ENCODE measurements around the gene MAP2K1. TPM values are rescaled to one million over a fixed set of nuclear protein-coding genes. Genes with fewer than 3 reads are reported as not detected.

The MAP2K1 gene
- total and polyA plus RNA-seq, 9 of the 15 experiments (the other 6 are each of a cell fraction or from before 2014, with no cell fraction given) = 7.5 to 58.3 (median 30.0) TPM

DNA sequence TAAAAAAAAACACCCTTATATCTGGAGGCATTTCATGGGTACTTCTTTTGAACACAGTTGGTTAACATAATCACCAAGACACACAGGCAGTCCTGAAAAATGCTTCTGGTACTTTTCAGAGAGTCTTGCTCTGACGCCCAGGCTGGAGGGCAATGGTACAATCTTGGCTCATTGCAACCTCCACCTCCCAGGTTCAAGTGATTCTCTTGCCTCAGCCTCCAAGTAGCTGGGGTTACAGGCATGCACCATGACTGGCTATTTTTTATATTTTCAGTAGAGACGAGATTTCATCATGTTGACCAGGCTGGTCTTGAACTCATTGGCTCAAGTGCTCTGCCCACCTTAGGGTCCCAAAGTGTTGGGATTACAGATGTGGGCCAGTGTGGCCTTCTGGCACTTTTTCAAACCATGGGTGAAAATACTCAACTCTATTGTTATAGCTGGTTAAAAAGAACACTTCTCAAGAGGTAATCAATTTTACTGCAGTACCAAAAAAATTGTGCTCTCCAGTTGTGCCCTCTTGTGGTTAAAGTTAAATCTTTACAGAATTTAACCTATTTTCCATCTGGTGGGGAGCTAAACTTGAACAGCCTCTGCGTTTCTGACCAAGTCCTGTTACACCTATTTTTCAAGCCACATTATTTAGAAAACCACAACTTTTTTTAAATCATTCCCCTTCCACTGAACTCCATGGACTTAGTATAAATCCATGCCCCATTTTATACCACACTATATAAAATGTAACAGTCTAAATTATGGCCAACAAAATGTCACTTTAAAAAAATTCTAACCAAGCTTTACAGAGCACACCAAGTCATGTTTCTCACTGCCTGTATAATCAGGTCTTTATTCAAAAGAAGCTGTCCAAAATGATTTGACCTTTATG, 112.0 kb downstream of the MAP2K1 start (continued):
- no peak for TF ChIP-seq NR4A1 (CRISPR knock-in tag; IDR thresholded peaks at IDR 0.05)
- TF ChIP-seq NR4A1 (tag; IDR thresholded peaks at IDR 0.05) = 0 out of 2 replicates have a peak, but pooled peaks have one; percentile 16
- TF ChIP-seq MAFG (tag; conservative IDR thresholded peaks at IDR 0.05) = peak; percentile 64
- TF ChIP-seq HMBOX1 (IDR thresholded peaks at IDR 0.05) = 0 out of 2 replicates have a peak, but pooled peaks have one; percentile 9
- TF ChIP-seq, protein P1, sequence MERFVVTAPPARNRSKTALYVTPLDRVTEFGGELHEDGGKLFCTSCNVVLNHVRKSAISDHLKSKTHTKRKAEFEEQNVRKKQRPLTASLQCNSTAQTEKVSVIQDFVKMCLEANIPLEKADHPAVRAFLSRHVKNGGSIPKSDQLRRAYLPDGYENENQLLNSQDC (CRISPR knock-in tag; IDR thresholded peaks at IDR 0.05) = 0 out of 2 replicates have a peak, but pooled peaks have one; percentile 59
- TF ChIP-seq ZNF184 (CRISPR knock-in tag; IDR thresholded peaks at IDR 0.05) = no peak
- no peak for TF ChIP-seq ZNF263 (CRISPR knock-in tag; IDR thresholded peaks at IDR 0.05; ENCODE audit: borderline replicate concordance)
- TF ChIP-seq NFE2 (IDR thresholded peaks at IDR 0.05; ENCODE audit: low read depth) = peak; percentile 52; the same call in 1 of the 2 replicates
- TF ChIP-seq ZBTB5 (IDR thresholded peaks at IDR 0.05) = no peak
- TF ChIP-seq RBM22 (IDR thresholded peaks at IDR 0.05; ENCODE audit: low read depth, low read length, poor library complexity, severe bottlenecking) = peak; percentile 17
- no peak for TF ChIP-seq POU5F1 (IDR thresholded peaks at IDR 0.05; ENCODE audit: borderline replicate concordance, low read depth, low read length, partially characterized antibody)
- TF ChIP-seq RBM15 (IDR thresholded peaks at IDR 0.05; ENCODE audit: insufficient read depth, low read length) = no peak
- TF ChIP-seq RBFOX2 (IDR thresholded peaks at IDR 0.05; ENCODE audit: low read depth, low read length) = peak; percentile 37; the same call in 1 of the 2 replicates
- TF ChIP-seq FOSL1 (tag; conservative IDR thresholded peaks at IDR 0.05) = no peak
- TF ChIP-seq ETS2 (tag; IDR thresholded peaks at IDR 0.05; ENCODE audit: borderline replicate concordance, poor library complexity, severe bottlenecking) = no peak
- TF ChIP-seq SMC3 (conservative IDR thresholded peaks at IDR 0.05; ENCODE audit: insufficient read depth, low read depth, low read length) = peak; percentile 33; the same call in 1 of the 2 replicates
- peak; percentile 9 for TF ChIP-seq POLR2A (conservative IDR thresholded peaks at IDR 0.05)
- TF ChIP-seq ZNF174 (CRISPR knock-in tag; IDR thresholded peaks at IDR 0.05) = no peak
- TF ChIP-seq HNRNPL (IDR thresholded peaks at IDR 0.05; ENCODE audit: low read depth, low read length) = 0 out of 2 replicates have a peak, but pooled peaks have one; percentile 36
- TF ChIP-seq, protein P2, sequence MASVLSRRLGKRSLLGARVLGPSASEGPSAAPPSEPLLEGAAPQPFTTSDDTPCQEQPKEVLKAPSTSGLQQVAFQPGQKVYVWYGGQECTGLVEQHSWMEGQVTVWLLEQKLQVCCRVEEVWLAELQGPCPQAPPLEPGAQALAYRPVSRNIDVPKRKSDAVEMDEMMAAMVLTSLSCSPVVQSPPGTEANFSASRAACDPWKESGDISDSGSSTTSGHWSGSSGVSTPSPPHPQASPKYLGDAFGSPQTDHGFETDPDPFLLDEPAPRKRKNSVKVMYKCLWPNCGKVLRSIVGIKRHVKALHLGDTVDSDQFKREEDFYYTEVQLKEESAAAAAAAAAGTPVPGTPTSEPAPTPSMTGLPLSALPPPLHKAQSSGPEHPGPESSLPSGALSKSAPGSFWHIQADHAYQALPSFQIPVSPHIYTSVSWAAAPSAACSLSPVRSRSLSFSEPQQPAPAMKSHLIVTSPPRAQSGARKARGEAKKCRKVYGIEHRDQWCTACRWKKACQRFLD (CRISPR knock-in tag; IDR thresholded peaks at IDR 0.05) = no peak
- TF ChIP-seq CEBPG (CRISPR knock-in tag; IDR thresholded peaks at IDR 0.05) = peak; percentile 57
- no peak for TF ChIP-seq CEBPG (tag; conservative IDR thresholded peaks at IDR 0.05 in 1 of 2, IDR thresholded peaks at IDR 0.05 in 1 of 2)
- TF ChIP-seq ZNF384 (IDR thresholded peaks at IDR 0.05; ENCODE audit: low read depth, low read length) = peak; percentile 21; the same call in 1 of the 2 replicates
